ACHN (cell line): ENCODE results near the gene VSIG10.

ENCODE experiments used
- DNase-seq: peaks from one replicate; pipeline ENCODE4 v3.0.0-alpha.2; 2015
- in situ Hi-C: cut with HindIII; loops from 2 replicates; pipeline ENCODE4 v1.10.0; 2017; ENCODE audit warnings: low sequenced_read_pairs, low pct_ligation_motif_present, low pct_unique_long_range_greater_than_20kb

Gene VSIG10

GRCh38 chr12:118016424-118017264, 87.2 kb downstream of the VSIG10 start, which contains the start of gene RFC5:
RFC5 (plus strand) TSS chr12:118016703; CDS start chr12:118016828, 125 bp downstream.
- in situ Hi-C loops: no loop called here
- peak; percentile 100 for DNase-seq

GRCh38 chr12:118015944-118016343, 87.9 kb downstream of the VSIG10 start:
- in situ Hi-C loops: no loop called here
- no peak for DNase-seq

- no peak for DNase-seq
- in situ Hi-C loops: no loop called here
Measured at GRCh38 chr12:118015306-118015705, 88.5 kb downstream of the VSIG10 start.
